Measurements from ENCODE around the gene CEP57. TPM values are rescaled to one million over a fixed set of nuclear protein-coding genes. Genes with fewer than 3 reads are reported as not detected.
"Not testable (repeated sequence)": the region's sequence is repeated elsewhere in the genome, so short reads cannot be mapped to it uniquely, and the experiment has no call there.

Gene CEP57
- total and polyA plus RNA-seq, 2 donors (not counting 1 experiment from before 2014, with no cell fraction given) = 19.0 to 82.9 TPM

GRCh38 chr11:95803973-95804372, 13.7 kb downstream of the CEP57 start:
- Mint-ChIP-seq H3K27me3 (no peaks in the 10 kb centered on the region), H3K4me1 (no peaks in the 10 kb centered on the region), H3K4me3 (no peak overlapping the region), H3K27ac (no peak overlapping the region), H3K9me3 (ENCODE audit: insufficient read depth) (no peaks in the 10 kb centered on the region)
- WGBS (ENCODE audit: insufficient coverage) = no CpG with 5 or more reads among the region's 2 CpGs
- no peaks in the 10 kb centered on the region for H3K9me3 ChIP-seq (ENCODE audit: control extremely low read depth in 1 of 3, control insufficient read depth in 2 of 3, insufficient read depth in 1 of 3, low read length in 2 of 3)
- H3K36me3 ChIP-seq (replicated peaks in 1 of 2; ENCODE audit: control extremely low read depth in 1 of 2, control insufficient read depth in 1 of 2, extremely low read depth in 1 of 2, insufficient read depth in 2 of 2, low read length in 1 of 2) = peaks cover 11 to 37% of the 10 kb centered on the region in 2 experiments
- no peak overlapping the region for H3K4me2 ChIP-seq (replicated peaks; ENCODE audit: low read depth, low read length, poor library complexity, severe bottlenecking)
- POLR2A ChIA-PET = interaction anchor here (0.6 kb wide), 1 partner anchor 42 kb away, joined by 3 read pairs; no protein-coding TSS in a partner anchor
- no peak overlapping the region for H3K27ac ChIP-seq (ENCODE audit: low read length in 2 of 2)
- H3K79me2 ChIP-seq (ENCODE audit: control insufficient read depth, insufficient read depth, low read length) = no peaks in the 10 kb centered on the region
- H3K9ac ChIP-seq (ENCODE audit: low read length) = no peak overlapping the region
- DNase-seq (no peak), ATAC-seq (ENCODE audit: low read depth) (no peak)
- no peaks in the 10 kb centered on the region for H4K20me1 ChIP-seq (ENCODE audit: control insufficient read depth, insufficient read depth, low read length, poor library complexity, severe bottlenecking)
- no peaks in the 10 kb centered on the region for H3K27me3 ChIP-seq (replicated peaks in 1 of 4; ENCODE audit: control extremely low read depth in 1 of 4, control insufficient read depth in 3 of 4, insufficient read depth in 4 of 4, low read length in 3 of 4)
- no peak overlapping the region for H3K4me3 ChIP-seq (ENCODE audit: control extremely low read depth in 1 of 5, extremely low read depth in 1 of 5, insufficient read depth in 1 of 5, low read depth in 2 of 5, low read length in 4 of 5)
- intact Hi-C loops (cut with micrococcal nuclease) = no loop called here
- no peak overlapping the region for H2AFZ ChIP-seq (ENCODE audit: insufficient read depth, low read depth, low read length, poor library complexity, severe bottlenecking)
- CTCF ChIA-PET = no interaction called here
- TF ChIP-seq EZH2 (IDR thresholded peaks at IDR 0.05; ENCODE audit: borderline replicate concordance, insufficient read depth, low read depth, low read length, poor library complexity, severe bottlenecking) (no peak), CTCF (IDR thresholded peaks at IDR 0.05) (no peak)
- H3K4me1 ChIP-seq (ENCODE audit: control insufficient read depth in 2 of 2, insufficient read depth in 2 of 2, low read length in 2 of 2) = no peaks in the 10 kb centered on the region

DNA sequence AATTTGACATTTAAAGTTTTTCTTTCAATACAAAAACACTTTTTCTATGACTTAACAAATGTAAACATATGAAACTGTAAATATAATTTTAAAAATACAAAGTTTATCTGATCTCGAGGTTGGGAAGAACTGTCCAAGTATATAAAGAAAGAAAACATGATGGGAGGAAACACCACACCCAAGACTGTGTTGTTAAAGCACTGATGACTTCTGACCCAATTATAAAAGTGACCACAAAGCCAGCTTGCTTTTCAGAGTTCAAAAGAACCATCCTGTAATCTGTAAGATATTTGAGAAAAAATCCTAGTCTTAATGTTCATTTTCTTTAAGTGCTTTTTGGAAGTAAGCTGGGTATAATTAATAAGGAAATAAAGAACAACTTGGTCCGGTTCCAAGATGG, 15.6 kb downstream of the CEP57 start:
- no peak overlapping the region for H3K4me3 ChIP-seq (ENCODE audit: control extremely low read depth in 1 of 5, extremely low read depth in 1 of 5, insufficient read depth in 1 of 5, low read depth in 2 of 5, low read length in 4 of 5)
- POLR2A ChIA-PET = no interaction called here
- TF ChIP-seq EZH2 (IDR thresholded peaks at IDR 0.05; ENCODE audit: borderline replicate concordance, insufficient read depth, low read depth, low read length, poor library complexity, severe bottlenecking) (no peak), CTCF (IDR thresholded peaks at IDR 0.05) (no peak)
- no peaks in the 10 kb centered on the region for H4K20me1 ChIP-seq (ENCODE audit: control insufficient read depth, insufficient read depth, low read length, poor library complexity, severe bottlenecking)
- no peaks in the 10 kb centered on the region for H3K27me3 ChIP-seq (replicated peaks in 1 of 4; ENCODE audit: control extremely low read depth in 1 of 4, control insufficient read depth in 3 of 4, insufficient read depth in 4 of 4, low read length in 3 of 4)
- Mint-ChIP-seq H3K4me1 (no peaks in the 10 kb centered on the region), H3K27ac (no peak overlapping the region), H3K9me3 (ENCODE audit: insufficient read depth) (no peaks in the 10 kb centered on the region), H3K27me3 (no peaks in the 10 kb centered on the region), H3K4me3 (no peak overlapping the region)
- CTCF ChIA-PET = no interaction called here
- no peak overlapping the region for H3K9ac ChIP-seq (ENCODE audit: low read length)
- intact Hi-C loops (cut with micrococcal nuclease) = no loop called here
- H3K79me2 ChIP-seq (ENCODE audit: control insufficient read depth, insufficient read depth, low read length) = no peaks in the 10 kb centered on the region
- H3K9me3 ChIP-seq (ENCODE audit: control extremely low read depth in 1 of 3, control insufficient read depth in 2 of 3, insufficient read depth in 1 of 3, low read length in 2 of 3) = peaks cover 0 to 1% (median 0%) of the 10 kb centered on the region in 3 donors
- WGBS (ENCODE audit: insufficient coverage) = 93% methylated on average over 1 of the region's 2 CpGs
- H2AFZ ChIP-seq (ENCODE audit: insufficient read depth, low read depth, low read length, poor library complexity, severe bottlenecking) = no peak overlapping the region
- H3K27ac ChIP-seq (ENCODE audit: low read length in 2 of 2) = no peak overlapping the region
- no peaks in the 10 kb centered on the region for H3K4me1 ChIP-seq (ENCODE audit: control insufficient read depth in 2 of 2, insufficient read depth in 2 of 2, low read length in 2 of 2)
- H3K4me2 ChIP-seq (replicated peaks; ENCODE audit: low read depth, low read length, poor library complexity, severe bottlenecking) = no peak overlapping the region
- peaks cover 5 to 23% of the 10 kb centered on the region in 2 experiments for H3K36me3 ChIP-seq (replicated peaks in 1 of 2; ENCODE audit: control extremely low read depth in 1 of 2, control insufficient read depth in 1 of 2, extremely low read depth in 1 of 2, insufficient read depth in 2 of 2, low read length in 1 of 2)
- no peak for ATAC-seq (ENCODE audit: low read depth)
- DNase-seq = no peak

DNA sequence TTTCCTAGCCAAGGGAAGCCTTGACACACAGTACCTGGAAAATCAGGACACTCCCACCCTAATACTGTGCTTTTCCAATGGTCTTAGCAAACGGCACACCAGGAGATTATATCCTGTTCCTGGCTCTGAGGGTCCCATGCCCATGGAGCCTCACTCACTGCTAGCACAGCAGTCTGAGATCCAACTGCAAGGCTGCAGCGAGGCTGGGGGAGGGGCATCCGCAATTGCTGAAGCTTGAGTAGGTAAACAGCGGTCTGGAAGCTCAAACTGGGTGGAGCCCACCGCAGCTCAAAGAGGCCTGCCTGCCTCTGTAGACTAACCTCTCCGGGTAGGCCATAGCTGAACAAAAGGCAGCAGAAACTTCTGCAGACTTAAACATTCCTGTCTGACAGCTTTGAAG, 16.2 kb downstream of the CEP57 start:
- H3K4me1 ChIP-seq (ENCODE audit: control insufficient read depth in 2 of 2, insufficient read depth in 2 of 2, low read length in 2 of 2); H3K27ac ChIP-seq (ENCODE audit: low read length in 2 of 2); ATAC-seq (ENCODE audit: low read depth); H4K20me1 ChIP-seq (ENCODE audit: control insufficient read depth, insufficient read depth, low read length, poor library complexity, severe bottlenecking); H3K9me3 ChIP-seq (ENCODE audit: control extremely low read depth in 1 of 3, control insufficient read depth in 2 of 3, insufficient read depth in 1 of 3, low read length in 2 of 3); H3K4me2 ChIP-seq (replicated peaks; ENCODE audit: low read depth, low read length, poor library complexity, severe bottlenecking); H3K27me3 Mint-ChIP-seq; H3K27ac Mint-ChIP-seq; H3K27me3 ChIP-seq (replicated peaks in 1 of 4; ENCODE audit: control extremely low read depth in 1 of 4, control insufficient read depth in 3 of 4, insufficient read depth in 4 of 4, low read length in 3 of 4); H3K9me3 Mint-ChIP-seq (ENCODE audit: insufficient read depth); DNase-seq; H3K9ac ChIP-seq (ENCODE audit: low read length); intact Hi-C loops (cut with micrococcal nuclease); CTCF ChIA-PET; POLR2A ChIA-PET; H3K4me3 ChIP-seq (ENCODE audit: control extremely low read depth in 1 of 5, extremely low read depth in 1 of 5, insufficient read depth in 1 of 5, low read depth in 2 of 5, low read length in 4 of 5); H3K4me1 Mint-ChIP-seq; H2AFZ ChIP-seq (ENCODE audit: insufficient read depth, low read depth, low read length, poor library complexity, severe bottlenecking); H3K79me2 ChIP-seq (ENCODE audit: control insufficient read depth, insufficient read depth, low read length); H3K4me3 Mint-ChIP-seq: not testable (repeated sequence)
- H3K36me3 ChIP-seq (replicated peaks in 1 of 2; ENCODE audit: control extremely low read depth in 1 of 2, control insufficient read depth in 1 of 2, extremely low read depth in 1 of 2, insufficient read depth in 2 of 2, low read length in 1 of 2) = peaks cover 5 to 17% of the 10 kb centered on the region in 2 experiments
- WGBS (ENCODE audit: insufficient coverage) = 100% methylated on average over 6 of the region's 6 CpGs

Measured in B cell (primary cell).